GM18909 (cell line): Measurements from ENCODE around the gene NKX3-2.

Experiments
- ATAC-seq: cut with Tn5 transposase; IDR thresholded peaks from one replicate; pipeline ENCODE4 v1.9.1; 2021; ENCODE audit warnings: mild to moderate bottlenecking; ENCODE audit not compliant: unreplicated experiment, poor library complexity

The NKX3-2 gene

GRCh38 chr4:13515268-13515667, 29.0 kb downstream of the NKX3-2 start:
- ATAC-seq = no peak

GRCh38 chr4:13514722-13515121, 29.6 kb downstream of the NKX3-2 start:
- ATAC-seq = no peak

- ATAC-seq = no peak
Observed at GRCh38 chr4:13511101-13511500, 33.2 kb downstream of the NKX3-2 start.

- ATAC-seq = no peak
Observed at GRCh38 chr4:13509442-13509841, 34.9 kb downstream of the NKX3-2 start.

DNA sequence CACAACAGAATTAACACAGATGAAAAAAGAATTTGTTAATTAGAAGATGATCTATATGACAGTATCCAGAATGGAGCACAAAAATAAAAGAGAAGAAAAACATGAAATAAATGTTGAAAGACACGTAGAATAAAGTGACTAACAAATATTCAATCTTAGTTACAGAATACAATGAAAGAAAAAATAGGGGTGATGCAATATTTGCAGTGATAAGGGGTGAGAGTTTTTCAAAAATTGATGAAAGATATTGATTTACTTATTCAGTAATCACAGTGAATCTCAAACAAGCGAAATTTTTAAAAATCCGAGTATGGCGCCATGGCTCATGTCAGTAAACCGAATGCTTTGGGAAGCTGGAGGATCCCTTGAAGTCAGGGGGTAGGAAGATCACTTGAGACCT, 39.9 kb downstream of the NKX3-2 start:
- ATAC-seq = no peak

DNA sequence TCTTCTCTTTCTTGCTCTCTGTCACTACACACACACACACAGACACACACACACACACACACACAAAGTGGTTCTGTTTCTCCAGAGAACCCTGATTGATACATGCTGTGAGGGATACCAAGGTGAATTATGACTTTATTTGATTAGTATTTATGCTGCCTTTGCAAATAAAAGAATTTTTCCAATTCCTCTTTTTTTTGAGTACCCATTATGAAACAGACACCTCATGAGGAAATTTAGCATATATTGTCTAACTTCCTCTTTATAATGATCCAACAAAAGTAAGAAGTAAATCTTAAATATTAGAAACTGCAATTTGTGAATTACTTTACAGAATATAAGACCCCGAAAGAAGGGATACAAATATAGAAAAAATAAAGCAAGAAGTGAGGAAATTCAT, 45.8 kb downstream of the NKX3-2 start:
- no peak for ATAC-seq

GRCh38 chr4:13496605-13497004, 47.7 kb downstream of the NKX3-2 start:
- no peak for ATAC-seq

DNA sequence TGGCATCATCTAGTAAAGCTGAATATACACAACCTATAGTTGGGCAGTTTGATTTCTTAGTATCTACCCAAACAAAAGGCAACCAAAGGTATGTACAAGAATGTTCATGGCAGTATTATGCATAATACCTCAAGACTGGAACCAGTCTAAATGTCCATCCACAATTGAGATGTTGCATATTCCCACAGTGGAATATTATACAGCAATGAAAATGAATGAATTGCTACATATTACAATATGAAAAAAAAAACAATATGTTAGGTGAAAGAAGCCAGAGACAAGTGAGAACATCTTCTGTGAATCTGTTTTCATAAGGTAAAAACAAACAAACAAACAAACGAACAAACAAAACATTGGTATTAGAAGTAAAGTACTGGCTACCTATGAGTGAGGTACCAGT, 48.6 kb downstream of the NKX3-2 start:
- ATAC-seq = no peak

DNA sequence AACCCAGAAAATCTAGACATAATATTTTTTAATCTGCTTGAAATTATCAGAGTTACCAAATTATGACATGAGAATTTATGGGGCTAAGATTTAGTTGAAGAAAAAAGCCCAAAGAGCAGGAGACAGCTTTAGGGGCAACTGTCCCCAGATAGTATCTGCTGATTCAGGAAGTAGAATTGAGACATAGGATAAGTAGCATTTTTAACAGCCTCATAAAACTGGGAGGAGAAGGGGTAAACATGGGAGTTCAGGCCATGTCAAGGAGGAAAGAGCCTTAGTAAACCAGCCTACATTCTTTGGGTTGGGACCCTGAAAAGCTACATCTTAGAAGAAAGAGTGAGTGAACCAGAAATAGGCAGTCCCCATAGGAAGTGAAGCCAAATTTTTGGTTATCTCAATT, 50.5 kb downstream of the NKX3-2 start:
- no peak for ATAC-seq

DNA sequence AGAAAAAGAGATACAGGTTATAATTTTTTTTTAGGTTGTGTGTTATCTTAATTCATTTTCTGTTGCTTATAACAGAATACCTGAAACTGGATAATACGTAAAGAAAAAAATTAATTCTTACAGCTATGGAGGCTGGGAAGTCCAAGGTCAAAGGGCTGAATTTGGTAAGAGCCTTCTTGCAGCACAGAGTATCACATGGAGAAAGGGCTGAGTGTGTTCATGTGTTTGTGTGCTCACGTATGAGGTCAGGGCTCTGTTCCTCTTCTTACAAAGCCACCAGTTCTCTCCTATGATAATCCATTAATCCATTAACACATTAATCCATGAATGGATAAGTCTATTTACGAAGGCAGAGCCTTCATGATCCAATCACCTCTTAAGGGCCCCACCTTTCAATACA, 51.6 kb downstream of the NKX3-2 start:
- no peak for ATAC-seq
